Sigmoid colon (tissue), 4 donors: ENCODE measurements around the gene CROCC.

Source experiments
- CTCF ChIP-seq, 4 experiments: fragments of 450-650 bp in 3 of 4; fragments of 200-600 bp in 1 of 4; IDR thresholded peaks; one replicate each; pipeline ENCODE4 v1.5.1; 2016 to 2019; ENCODE audit warnings: antibody characterized with exemption in 4 of 4, mild to moderate bottlenecking in 3 of 4, moderate library complexity in 2 of 4
- EP300 ChIP-seq, 4 donors: sonication (generic); formaldehyde crosslinking; IDR thresholded peaks; one replicate each; pipeline ENCODE4 v1.6.1; 2017; ENCODE audit warnings: antibody characterized with exemption in 4 of 4
- POLR2A ChIP-seq, 2 donors: fragments of 450-650 bp; IDR thresholded peaks; one replicate each; pipeline ENCODE4 v1.6.1; 2016; ENCODE audit warnings: antibody characterized with exemption in 2 of 2, mild to moderate bottlenecking in 2 of 2, moderate library complexity in 2 of 2
- POLR2AphosphoS5 ChIP-seq, 4 donors: sonication (generic); formaldehyde crosslinking; IDR thresholded peaks; one replicate each; pipeline ENCODE4 v1.6.1; 2017; ENCODE audit warnings: antibody characterized with exemption in 4 of 4

DNA sequence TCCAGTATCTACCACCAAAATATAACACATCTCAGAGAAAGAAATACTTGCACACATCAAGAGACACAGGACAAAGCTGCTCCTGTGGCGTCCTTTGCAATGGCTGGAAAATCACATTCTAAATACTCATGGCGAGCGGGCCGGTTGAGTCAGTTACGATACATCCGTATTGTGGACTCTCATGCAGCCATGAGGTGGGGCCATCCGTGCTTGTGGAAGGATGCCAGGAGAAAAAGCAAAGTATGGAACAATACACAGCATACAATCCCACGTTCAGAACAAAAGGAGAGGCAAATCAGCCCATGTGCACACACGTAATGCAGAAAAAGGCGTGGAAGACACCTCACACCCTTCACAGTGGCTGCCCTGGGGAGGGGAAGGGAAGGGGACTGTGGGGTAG, 76.9 kb downstream of the CROCC start:
- TF ChIP-seq CTCF (IDR thresholded peaks at IDR 0.05) (no peak), POLR2AphosphoS5 (IDR thresholded peaks at IDR 0.05) (no peak), POLR2A (IDR thresholded peaks at IDR 0.05) (no peak), EP300 (IDR thresholded peaks at IDR 0.05) (no peak)
